DMS53 treated with DMSO at 0.1 percent for 48 hours (cell line): ENCODE data around the gene IL2RG.

Experiments used
- DNase-seq: peaks from one replicate; lab custom pipeline; 2025; ENCODE audit not compliant: unreplicated experiment; lab: John Stamatoyannopoulos, UW

The IL2RG gene

DNA sequence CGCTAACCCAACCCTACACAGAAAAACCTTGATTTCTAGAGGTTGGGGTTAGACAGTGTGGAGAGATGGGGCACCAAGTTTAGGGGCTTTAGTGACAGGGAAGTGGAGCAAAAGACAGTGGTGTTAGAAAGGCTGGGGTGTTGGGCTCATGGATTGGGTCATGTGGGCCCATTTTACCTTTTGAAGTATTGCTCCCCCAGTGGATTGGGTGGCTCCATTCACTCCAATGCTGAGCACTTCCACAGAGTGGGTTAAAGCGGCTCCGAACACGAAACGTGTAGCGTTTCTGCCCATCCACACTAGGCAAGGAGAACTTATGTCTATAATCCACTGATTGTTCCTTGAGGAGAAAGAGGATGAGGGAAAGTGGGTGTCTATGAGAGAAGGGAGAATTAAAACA, 2.3 kb downstream of the IL2RG start:
- DNase-seq, result no peak

DNA sequence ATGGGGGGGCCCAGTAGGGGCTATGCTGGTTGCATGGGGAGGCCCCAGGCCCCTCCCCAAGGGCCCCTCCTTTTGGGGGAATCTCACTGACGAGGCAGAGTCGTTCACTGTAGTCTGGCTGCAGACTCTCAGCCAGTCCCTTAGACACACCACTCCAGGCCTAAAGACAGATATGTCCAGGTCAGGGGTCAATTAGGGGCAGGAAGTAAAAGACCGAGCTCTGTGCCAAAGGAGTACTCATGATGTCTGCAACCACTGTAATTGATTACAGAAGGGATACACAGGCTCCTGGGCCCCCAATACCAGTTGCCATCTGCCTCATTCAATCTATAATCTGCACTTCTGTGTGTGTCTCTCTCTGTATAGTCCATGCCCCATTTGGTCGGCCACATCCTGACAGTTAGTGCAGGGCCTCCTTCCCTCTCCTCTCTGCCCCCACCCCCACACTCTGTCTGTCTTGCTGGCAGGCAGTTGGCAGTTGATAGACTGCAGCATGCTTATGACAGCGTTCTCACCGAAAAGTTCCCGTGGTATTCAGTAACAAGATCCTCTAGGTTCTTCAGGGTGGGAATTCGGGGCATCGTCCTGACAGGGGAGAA, 3.5 kb downstream of the IL2RG start:
- DNase-seq, result no peak

DNA sequence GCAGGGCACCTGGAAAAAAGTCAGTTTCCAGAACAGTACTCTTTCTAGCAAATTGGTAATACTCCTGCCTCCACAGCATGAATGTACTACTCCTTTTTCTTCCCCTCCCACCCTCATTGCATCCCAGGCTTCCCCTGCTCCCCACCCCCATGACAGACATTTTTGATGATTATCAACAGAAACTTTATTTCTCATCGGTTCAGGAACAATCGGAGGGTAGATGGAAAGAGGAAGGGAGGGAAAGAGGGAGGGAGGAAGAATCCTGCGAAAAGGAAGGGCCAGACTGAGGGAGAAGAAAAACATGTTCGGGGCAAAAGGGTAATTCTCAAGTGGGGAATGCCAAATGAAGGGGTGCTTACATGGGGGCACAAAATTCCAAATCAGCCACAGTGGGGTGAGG, 4.1 kb downstream of the IL2RG start:
- DNase-seq, result no peak

DNA sequence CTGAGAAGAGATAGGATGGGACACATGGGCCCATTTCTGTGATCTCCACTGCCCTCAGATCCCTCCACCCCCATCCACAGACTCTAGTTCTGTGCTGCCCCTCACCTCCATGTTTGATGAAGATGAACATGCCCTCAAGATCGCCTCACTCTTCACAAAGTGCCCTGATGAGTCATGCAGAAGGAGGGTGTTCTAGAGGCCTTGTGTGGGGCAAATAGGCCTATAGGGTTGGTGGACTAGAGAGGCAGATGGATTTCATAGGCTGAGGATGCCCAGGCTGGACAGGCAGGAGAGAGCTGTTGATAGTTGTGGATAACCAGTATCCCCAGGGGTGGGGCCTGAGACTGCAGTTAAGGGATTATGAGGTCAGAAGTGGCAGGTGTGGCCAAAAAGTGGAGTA, 5.0 kb downstream of the IL2RG start, which contains the start of gene CXorf65:
TSS of gene CXorf65 (minus strand) at position 314 of the 400 bp plus-strand sequence. CDS start at position 130, 184 bp downstream.
- DNase-seq, result no peak

DNA sequence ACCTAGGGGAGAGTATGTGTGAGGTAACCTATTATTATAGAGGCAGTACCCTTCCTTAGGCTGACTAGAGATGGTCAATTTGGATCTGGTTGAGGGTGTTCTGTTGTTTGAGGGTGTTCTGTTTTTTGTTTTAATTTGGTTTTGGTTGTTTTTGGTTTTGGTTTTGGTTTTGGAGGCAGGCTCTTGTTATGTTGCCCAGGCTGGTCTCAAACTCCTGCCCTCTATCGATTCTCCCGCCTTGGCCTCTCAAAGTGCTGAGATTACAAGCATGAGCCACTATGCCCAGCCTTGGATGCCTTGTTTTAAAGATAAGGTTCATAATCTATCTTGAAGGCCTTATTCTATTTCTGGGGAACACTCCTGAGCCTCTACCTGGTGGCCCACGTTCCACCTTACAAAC, 5.7 kb downstream of the IL2RG start:
- DNase-seq, result no peak

DNA sequence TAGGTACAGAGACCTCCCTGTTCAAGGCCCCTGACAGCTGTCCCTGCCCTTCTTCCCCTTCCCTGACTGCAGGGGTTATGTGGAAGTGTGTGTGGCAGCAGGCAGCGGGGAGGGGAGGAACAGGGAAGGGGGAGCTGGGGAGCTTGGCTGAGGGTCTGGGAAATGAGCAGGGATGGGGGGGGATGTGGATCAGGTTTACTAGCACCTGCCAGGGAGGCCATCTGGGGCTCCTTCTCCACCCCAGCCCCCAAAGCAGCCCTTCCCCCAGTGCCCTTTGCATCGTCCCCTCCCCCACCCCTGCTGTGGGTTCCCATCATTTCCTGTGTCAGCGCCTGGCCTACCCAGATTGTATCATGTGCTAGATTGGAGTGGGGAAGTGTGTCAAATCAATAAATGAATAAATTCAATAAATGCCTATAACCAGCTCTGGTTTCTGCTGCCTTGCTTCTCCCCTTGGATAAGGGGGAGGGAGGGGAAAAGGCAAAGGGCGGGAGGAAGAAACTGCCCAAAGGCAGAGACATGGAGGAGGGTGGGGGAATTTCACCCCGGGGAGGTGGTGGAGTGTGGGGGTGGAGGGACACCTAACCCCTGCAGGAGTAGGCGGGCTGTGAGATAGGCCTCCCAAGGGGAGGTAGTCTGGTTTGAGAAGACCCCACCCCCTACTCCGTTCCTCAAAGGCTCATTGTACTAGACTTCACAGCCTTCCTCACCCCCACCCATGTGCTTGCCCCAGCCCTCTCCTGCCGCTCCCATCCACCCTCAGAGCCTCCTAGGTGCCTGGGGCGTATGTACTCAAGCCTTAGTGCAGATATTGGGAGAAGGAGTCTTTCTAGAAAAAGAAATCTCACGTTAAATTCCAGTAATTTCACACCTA, 8.0 kb downstream of the IL2RG start:
- DNase-seq, result no peak

DNA sequence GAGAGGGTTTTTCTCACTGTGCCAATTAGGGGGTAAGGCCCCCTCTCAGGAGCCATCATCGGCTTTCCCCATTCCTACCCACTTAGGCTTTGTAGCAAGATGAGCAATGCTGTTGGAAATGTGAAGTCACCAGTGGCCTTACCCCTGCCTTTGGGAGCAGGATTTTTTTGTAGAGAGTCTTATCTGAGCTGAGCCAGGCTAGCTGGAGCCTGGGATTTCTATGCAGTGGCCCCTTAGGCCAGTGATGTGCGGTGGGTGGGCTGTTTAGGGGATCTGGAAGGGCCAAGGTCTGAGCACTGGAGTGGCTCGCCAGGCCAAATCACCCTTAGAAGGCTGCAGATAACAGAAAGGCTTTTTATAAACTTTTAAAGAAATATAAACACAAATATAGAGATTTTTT, 9.1 kb downstream of the IL2RG start:
- no peak for DNase-seq

DNA sequence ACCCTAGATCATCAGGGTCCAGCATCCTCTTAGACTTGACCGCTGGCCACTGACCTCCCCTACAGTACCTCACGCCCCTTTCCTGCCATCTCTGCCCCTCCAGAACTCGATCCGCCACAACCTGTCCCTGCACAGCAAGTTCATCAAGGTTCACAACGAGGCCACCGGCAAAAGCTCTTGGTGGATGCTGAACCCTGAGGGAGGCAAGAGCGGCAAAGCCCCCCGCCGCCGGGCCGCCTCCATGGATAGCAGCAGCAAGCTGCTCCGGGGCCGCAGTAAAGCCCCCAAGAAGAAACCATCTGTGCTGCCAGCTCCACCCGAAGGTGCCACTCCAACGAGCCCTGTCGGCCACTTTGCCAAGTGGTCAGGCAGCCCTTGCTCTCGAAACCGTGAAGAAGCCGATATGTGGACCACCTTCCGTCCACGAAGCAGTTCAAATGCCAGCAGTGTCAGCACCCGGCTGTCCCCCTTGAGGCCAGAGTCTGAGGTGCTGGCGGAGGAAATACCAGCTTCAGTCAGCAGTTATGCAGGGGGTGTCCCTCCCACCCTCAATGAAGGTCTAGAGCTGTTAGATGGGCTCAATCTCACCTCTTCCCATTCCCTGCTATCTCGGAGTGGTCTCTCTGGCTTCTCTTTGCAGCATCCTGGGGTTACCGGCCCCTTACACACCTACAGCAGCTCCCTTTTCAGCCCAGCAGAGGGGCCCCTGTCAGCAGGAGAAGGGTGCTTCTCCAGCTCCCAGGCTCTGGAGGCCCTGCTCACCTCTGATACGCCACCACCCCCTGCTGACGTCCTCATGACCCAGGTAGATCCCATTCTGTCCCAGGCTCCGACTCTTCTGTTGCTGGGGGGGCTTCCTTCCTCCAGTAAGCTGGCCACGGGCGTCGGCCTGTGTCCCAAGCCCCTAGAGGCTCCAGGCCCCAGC, 10.5 kb downstream of the IL2RG start:
- no peak for DNase-seq

DNA sequence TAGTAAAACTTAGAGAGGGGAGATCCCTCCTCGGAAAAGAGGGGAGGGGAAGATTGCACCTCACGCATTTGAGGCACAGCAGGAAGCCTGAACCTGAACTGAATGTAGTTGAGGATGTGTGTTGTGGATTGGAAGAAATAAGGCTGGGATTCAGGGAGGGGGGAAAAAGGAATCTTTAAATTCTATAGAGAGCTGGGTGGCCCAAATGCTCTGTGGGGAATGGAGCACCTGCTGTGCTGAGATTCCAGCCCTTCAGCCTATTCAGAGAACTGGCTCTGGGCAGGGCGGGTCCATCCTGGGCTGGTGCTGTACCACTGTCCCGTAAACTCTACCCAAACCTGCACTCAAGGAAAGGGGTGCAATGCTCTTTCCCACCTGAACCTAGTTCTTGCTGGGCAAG, 11.6 kb downstream of the IL2RG start:
- no peak for DNase-seq

DNA sequence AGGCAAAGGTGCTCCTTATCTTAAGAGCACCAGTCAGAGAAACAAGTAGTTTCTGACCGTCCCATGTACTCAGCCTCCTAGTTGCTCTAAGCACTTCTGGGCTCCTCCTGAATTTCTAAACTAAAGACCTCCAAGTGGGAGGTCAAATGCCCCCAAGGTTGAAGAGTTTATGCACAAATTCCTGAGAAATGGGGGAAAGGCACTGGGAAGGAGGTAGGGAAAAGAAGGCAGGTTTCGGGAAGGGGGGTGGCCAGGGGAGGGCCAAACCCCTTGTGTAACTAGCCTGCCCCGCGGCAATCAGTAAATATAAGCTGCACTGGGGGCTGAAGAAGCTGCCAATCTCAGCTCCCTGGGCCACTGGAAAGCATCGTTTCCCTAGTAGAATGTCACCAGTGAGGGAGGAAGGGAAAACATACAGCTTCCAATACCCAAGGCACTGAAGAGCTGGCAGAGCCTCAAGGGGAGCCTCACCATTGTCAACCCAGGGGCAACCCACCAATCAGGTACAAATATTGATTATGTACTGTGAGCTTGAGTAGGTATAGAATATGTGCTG, 12.3 kb downstream of the IL2RG start:
- DNase-seq, result no peak

DNA sequence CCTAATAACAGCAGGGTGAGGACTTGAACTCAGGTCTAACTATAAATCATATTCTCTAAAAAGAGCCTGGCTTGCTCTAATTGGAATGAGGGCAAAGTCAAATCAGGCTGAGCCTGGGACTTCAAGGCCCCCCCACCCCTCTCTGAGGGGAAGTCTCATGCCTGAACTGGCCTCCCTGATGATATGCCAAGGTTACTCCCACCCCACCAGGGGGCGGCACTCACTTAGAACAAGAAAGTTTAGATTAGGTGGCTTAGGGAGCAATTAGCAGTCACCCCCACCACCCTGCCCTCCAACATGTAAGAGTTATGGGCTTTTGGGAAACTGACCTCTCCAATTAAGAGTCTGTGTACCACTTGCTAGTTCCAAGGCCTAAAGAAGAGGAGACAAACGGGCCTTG, 13.1 kb downstream of the IL2RG start:
- DNase-seq, result peak; percentile 2

DNA sequence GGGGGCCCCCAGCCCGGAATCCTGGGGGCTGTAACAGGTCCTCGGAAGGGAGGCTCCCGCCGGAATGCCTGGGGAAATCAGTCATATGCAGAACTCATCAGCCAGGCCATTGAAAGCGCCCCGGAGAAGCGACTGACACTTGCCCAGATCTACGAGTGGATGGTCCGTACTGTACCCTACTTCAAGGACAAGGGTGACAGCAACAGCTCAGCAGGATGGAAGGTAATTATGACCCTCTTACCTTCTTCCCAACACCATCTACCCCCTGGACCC, 14.7 kb downstream of the IL2RG start:
- DNase-seq, result no peak

DNA sequence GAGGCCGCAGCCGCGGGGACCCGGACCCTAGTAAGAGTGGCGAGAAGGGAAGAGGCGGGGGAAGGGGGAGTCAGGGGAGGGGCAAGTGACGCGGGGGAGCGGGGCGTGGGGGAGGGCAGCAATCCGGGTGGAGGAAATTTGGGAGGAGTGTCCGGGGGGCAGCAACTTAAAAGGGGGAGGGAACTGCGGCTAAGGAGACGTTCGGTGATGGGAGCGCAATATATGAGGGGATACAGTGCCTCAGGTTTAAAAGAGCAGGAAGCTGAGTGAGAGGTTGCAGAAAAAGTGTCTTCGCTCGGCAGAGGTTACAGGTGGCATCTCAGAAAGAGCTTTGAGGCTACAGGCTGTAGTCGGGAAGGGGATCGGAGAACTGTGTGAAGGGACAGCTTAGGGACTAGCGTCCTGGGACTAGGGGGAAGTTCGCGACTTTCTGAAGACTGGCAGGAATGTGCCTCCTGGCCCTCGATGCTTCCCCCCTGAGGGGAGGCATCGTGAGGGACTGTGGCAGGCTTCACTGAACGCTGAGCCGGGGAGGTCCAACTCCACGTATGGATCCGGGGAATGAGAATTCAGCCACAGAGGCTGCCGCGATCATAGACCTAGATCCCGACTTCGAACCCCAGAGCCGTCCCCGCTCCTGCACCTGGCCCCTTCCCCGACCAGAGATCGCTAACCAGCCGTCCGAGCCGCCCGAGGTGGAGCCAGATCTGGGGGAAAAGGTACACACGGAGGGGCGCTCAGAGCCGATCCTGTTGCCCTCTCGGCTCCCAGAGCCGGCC, 15.2 kb downstream of the IL2RG start:
- DNase-seq, result peak; percentile 10

DNA sequence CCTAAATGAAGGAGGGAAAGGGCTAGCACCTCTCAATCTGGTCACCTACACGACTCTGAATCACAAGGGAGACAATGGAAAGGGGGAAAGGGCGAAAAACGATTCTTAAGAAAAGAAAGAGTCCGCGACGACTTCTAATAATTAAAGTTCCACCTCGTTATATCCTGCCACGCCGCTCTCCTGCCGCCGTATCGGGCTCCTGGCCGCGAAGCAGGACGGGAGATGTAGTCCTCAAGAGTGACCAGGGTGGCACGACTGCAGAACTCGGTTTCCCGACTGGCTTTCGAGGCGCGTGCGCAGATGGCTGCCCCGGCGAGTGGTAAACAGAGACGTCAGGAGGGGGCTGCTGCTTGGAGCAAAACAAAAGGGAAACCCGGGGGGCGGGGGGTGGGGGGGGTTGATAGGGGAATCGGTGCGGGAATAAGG, 15.8 kb downstream of the IL2RG start, which contains the start of gene FOXO4:
TSS of gene FOXO4 (plus strand) at position 297 of the 426 bp plus-strand sequence. CDS start 678 bp downstream, outside the sequence.
- DNase-seq, result peak; percentile 65

DNA sequence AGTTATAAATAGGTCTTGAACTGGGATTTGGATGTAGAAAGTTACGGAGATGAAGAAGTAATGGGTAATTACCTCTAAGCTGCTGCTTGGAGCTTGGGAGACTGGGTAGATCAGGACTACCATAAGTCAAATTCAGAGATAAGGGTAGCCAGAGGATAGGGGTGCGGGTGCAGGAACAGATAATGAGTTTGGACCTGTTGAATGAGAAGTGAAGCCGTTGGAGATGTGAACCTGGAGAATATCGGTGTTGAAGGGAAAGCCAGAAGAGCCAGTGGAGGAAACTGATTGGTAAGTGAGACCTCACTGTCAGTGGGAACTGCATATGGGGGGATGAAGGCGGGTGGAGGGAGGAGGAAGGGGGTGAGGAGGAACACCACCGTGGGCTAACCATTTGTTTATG, 16.3 kb downstream of the IL2RG start:
- DNase-seq, result no peak

DNA sequence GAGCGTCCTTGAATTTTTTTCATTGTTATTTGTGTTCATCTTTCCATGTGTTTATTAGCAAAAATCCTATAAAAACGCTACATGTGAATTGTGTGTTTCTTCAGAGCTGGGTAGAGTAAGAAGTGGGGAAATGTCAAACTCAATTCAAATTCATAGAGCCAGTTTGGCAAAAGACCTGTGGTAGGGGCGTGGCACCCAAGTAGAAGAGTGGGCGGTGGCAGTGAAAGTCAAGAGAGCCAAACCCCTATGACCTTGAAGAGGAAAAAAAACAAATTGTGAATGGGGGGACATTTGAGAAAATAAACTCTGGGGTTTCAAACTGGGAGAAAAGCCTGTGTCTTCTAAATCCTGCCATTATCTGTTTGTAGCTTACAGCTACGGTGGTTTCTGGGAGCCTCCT, 20.1 kb downstream of the IL2RG start:
- no peak for DNase-seq

DNA sequence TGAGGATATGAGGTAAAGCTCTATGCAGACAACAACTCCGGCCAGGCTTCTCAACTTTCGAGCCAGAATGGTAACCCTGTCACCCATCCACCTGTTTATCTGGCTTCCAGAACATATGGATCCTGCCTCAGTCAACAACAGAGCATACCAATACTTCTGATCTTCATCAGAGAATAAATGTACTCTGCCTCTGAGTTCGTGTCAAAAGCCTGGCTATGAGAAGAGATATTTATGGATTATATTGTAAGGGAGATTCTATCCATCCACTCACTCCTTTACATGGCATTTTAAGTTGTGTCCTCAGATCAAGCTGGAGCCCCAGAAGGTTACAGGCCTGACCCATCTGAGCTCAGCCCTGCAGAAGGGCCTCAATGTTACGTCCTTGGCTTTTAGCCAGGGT, 25.5 kb downstream of the IL2RG start:
- DNase-seq, result no peak

DNA sequence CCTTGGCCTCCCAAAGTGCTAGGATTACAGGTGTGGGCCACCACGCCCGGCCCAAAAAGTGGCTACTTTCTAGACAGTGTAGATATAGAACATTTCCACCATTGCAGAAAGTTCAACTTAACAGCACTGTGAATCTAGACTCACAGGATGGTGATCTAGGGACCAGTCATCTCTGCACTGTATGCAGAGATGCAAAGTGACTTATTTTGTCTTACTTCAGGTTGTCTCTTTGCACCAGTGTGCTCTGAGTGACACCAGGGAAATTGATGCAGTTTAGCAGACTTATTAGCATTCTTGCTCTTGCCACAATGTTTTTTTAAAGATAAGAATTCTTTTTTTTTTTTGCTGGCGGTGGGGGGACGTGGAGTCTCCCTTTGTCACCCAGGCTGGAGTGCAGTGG, 28.6 kb downstream of the IL2RG start:
- DNase-seq, result no peak

DNA sequence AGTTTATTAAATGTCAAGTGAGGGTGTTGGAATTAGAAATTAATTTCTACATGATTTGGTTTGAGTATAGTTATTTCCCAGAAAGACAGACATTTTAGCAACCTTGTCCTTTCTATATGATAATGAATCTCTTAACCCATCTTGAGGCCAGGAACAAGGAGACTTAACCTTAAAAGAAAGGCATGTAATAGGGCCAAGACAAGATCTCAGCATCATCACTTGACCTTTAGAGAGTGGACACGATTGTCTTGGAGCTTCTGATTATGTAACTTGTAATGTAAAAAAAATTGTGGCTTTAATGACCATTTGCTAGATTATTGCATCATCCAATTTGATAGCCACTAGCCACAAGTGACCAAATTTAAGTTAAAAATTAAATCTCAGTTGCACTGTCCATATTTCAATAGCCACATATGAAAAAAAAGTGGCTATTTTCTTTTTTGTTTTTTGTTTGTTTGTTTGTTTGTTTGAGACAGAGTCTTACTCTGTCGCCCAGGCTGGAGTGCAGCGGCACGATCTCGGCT, 29.2 kb downstream of the IL2RG start:
- DNase-seq, result no peak
